GM21529 (cell line): ENCODE results near the gene SMTN.
"Not testable (repeated sequence)": the region's sequence is repeated elsewhere in the genome, so short reads cannot be mapped to it uniquely, and the experiment has no call there.

Source experiments
- ATAC-seq: cut with Tn5 transposase; IDR thresholded peaks from one replicate; pipeline ENCODE4 v1.9.1; 2021; ENCODE audit not compliant: unreplicated experiment

SMTN gene

GRCh38 chr22:31103111-31103510 lies 22.0 kb downstream of the SMTN start:
- no peak for ATAC-seq

DNA sequence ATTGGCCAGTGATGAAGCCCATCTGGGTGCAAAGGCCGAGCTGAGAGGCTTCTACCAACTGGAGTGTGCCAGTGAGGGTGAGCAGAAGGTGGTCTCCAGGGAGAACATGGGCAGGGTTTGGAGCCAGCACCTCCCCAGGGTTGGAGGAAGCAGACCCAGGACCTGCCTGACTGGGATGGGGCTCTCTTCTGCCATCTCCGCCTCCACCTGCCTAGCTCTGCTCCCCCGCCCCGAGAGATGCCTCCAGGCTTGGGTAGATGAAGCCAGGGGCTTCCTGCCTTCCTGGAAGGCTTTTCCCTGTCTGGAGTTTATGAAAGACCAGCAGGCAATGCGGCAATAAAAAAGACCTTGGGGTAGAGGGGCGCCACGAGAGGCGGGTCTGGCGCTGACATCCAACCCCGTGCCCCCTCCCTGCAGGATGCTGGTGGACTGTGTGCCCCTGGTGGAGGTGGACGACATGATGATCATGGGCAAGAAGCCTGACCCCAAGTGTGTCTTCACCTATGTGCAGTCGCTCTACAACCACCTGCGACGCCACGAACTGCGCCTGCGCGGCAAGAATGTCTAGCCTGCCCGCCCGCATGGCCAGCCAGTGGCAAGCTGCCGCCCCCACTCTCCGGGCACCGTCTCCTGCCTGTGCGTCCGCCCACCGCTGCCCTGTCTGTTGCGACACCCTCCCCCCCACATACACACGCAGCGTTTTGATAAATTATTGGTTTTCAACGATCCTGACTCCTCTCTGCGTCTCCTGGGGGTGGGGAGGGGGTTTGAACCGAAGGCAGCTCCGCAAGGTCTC lies 23.0 kb downstream of the SMTN start:
- ATAC-seq, result no peak

DNA sequence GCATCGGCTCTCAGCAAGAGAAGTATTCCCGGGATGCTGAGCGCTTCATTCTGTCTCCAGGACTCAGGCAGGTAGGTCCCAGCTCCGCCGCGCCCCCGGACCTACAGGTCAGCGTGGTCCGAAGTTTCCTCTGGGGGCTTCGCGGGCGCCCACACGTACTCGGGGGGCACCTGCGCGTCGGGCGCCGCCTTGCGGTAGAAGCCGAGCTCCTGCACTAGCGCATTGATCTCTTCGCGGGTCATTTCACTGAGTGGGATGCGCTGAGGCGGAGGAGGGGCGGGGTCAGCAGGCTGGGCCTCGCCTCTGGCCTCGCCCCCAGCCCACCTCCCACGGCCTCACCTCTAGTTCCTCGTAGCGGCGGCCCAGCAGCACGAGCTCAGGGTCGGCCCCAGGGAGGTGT lies 23.8 kb downstream of the SMTN start:
- ATAC-seq, result no peak

DNA sequence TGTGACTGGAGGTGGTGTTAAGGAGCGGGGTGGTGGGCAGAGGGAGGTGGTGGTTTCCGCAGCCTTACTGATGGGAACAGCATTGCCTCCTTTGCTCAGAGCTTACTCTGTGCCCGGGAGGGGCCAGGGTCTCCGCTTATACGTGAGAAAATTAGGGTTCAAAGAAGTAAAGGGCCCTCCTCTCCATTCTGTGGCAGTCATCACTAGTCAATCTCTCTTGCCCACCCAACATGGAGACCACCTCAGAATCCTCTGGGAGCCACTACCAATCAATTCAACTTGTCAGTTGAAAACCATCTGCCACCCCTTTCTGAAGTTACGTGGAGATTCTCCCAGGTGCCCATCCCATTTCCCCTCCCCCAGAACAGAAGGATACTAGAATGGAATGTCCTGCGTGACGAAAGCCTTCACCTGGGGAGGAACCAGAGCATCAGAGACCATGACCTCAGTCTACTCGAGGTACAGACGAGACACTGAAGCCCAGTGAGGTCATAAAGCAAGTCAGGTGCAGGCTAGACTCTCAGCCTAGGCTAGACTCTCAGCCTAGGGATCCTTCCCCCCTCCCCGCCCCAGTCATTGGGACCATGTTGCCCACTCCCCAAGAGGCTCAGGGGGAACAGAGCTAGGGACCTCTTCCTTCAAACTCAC lies 24.3 kb downstream of the SMTN start:
- ATAC-seq, result no peak

DNA sequence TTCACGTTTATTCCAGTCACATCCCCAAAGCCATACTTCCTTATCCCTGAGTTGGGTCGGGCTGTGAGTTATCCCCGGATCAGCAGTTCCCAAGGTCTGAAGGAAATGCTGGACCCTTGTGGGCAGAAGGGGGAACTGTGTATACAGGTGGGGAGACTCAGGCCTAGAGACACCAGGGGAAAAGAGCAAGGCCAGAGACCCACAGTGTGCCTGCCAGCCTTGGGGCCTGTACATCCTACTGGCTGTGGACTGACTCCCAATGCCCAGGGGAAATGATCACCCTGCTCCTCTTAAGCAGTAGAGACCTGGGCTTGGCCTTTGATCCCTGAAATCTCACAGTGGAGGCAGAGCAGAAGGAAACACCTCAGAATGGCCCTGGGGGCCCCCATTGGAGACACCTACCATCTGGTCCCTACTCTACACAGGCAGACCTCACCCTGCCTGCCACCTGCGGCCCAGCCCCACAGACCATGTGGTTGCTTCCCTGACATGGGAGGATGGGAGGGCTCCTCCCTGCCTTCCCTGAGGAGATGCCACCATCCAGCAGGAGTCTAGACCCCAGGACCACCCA lies 25.0 kb downstream of the SMTN start:
- no peak for ATAC-seq

DNA sequence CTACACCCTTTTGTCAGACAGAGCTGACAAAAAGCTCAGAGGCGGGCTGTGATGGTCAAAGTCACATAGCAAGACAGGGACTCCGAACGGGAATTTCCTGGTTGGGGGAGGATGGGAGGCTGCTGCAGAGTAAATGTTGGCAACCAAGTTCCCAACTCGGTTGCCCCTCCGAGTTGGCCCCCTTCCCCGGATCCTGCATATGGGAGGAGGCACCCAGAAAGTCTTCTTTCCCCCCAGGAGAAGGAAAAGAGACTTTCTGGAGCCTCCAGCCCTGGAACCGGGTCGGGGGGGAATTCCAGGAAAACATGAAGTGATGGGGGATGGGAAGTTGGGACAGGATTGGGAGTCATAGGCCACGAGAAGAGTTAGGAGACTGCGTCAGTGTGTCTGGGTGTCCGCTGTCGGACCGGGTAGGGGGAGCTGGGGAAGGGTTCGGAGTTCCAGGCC lies 25.6 kb downstream of the SMTN start:
- ATAC-seq, result no peak

DNA sequence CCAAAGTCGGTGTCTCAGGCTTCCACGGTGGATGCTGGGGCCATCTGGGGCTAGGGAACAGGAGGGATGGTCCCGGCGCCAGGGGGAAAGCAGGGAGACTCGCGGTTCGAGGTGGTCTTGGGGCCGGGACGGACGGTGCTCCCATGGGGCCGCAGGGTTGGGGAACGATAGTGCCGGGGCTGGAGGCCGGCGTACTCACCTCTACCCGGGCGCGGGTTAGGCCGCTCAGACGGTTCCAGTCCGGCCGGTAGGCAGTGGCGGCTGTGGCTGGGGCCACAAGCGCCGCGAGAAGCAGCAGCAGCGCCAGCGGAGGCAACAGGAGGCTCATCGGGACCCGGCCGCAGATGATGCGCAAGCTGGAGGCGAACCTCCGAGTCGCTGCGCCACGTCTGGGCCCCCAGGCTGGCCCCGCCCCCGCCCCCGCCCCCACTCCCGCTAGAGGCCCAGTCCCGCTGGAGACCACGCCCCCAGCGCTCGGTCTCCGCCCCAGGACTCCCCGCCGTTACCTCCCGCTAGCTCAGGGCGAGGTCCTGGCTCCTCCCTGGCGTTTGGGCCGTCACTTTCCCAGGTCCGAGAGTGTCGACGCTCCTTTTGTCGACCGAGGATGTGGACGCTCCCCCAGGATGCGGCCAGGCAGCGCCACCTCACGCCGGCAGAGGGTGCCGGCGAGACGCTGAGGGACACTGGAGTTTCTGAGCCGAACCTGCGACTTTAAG lies 26.2 kb downstream of the SMTN start, which contains the start of gene SELENOM:
TSS of gene SELENOM (minus strand) at position 391 of the 716 bp plus-strand sequence. CDS start at position 328, 63 bp downstream.
- ATAC-seq, result peak; percentile 92

GRCh38 chr22:31107894-31108218 lies 26.7 kb downstream of the SMTN start:
- peak; percentile 32 for ATAC-seq

DNA sequence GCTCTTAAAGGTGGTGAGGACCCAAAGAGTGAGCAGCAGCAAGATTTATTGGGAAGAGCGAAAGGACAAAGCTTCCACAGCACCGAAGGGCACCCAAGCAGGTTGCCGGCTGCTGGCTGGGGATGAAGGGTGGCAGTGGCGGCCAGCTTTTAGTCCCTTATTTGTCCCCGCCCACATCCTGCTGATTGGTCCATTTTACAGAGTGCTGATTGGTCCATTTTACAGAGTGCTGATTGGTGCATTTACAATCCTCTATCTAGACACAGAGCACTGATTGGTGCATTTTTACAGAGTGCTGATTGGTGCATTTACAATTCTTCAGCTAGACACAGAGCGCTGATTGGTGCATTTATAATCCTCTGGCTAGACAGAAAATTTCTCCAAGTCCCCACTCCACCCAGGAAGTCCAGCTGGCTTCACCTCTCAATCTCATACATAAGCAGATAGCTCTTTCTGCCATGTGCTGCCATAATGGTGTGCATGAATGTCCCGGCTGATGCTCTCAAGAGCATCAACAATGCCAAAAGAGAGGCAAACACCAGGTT lies 31.5 kb downstream of the SMTN start:
- ATAC-seq, result not testable (repeated sequence)

- no peak for ATAC-seq
Measured at GRCh38 chr22:31118046-31118820, 37.1 kb downstream of the SMTN start.

- no peak for ATAC-seq
Measured at GRCh38 chr22:31119026-31119717, 38.1 kb downstream of the SMTN start.

- ATAC-seq, result no peak
Measured at GRCh38 chr22:31120230-31120629, 39.1 kb downstream of the SMTN start.

- ATAC-seq, result no peak
Measured at GRCh38 chr22:31120642-31121041, 39.5 kb downstream of the SMTN start.

GRCh38 chr22:31121403-31121802 lies 40.3 kb downstream of the SMTN start:
- ATAC-seq, result no peak

- ATAC-seq, result no peak
Measured at GRCh38 chr22:31122196-31122531, 41.0 kb downstream of the SMTN start.

GRCh38 chr22:31122532-31123291 lies 41.6 kb downstream of the SMTN start, which contains the start of gene INPP5J:
Gene INPP5J (plus strand): TSS chr22:31122966. CDS start chr22:31123015, 49 bp downstream.
- no peak for ATAC-seq

- no peak for ATAC-seq
Measured at GRCh38 chr22:31123292-31123602, 42.1 kb downstream of the SMTN start.

GRCh38 chr22:31124290-31124689 lies 43.2 kb downstream of the SMTN start:
- ATAC-seq, result no peak

DNA sequence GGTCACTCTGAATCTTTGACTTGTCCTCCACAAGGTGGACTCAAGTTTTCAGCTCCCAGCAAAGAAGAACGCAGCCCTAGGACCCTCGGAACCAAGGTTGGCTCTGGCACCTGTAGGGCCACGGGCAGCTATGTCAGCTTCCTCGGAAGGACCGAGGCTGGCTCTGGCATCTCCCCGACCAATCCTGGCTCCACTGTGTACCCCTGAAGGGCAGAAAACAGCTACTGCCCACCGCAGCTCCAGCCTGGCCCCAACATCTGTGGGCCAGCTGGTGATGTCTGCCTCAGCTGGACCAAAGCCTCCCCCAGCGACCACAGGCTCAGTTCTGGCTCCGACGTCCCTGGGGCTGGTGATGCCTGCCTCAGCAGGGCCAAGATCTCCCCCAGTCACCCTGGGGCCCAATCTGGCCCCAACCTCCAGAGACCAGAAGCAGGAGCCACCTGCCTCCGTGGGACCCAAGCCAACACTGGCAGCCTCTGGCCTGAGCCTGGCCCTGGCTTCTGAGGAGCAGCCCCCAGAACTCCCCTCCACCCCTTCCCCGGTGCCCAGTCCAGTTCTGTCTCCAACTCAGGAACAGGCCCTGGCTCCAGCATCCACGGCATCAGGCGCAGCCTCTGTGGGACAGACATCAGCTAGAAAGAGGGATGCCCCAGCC lies 43.8 kb downstream of the SMTN start:
- ATAC-seq, result no peak
